GM18867 (cell line): ENCODE measurements around the gene SPDYE4.
"Not testable (repeated sequence)": the region's sequence is repeated elsewhere in the genome, so short reads cannot be mapped to it uniquely, and the experiment has no call there.

ENCODE experiments used
- ATAC-seq: cut with Tn5 transposase; IDR thresholded peaks from one replicate; pipeline ENCODE4 v1.9.1; 2021; ENCODE audit warnings: mild to moderate bottlenecking, moderate library complexity; ENCODE audit not compliant: unreplicated experiment

Gene SPDYE4, protein sequence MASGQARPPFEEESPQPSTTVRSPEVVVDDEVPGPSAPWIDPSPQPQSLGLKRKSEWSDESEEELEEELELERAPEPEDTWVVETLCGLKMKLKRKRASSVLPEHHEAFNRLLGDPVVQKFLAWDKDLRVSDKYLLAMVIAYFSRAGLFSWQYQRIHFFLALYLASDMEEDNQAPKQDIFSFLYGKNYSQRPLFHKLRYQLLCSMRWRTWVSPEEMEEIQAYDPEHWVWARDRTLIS

GRCh38 chr17:8758137-8758596 is at the start of gene SPDYE4:
SPDYE4 (minus strand) TSS chr17:8758546; CDS start chr17:8758382, 164 bp downstream.
- no peak for ATAC-seq

GRCh38 chr17:8806926-8807550 is 48.7 kb upstream of the SPDYE4 start:
- ATAC-seq, result peak; percentile 86

DNA sequence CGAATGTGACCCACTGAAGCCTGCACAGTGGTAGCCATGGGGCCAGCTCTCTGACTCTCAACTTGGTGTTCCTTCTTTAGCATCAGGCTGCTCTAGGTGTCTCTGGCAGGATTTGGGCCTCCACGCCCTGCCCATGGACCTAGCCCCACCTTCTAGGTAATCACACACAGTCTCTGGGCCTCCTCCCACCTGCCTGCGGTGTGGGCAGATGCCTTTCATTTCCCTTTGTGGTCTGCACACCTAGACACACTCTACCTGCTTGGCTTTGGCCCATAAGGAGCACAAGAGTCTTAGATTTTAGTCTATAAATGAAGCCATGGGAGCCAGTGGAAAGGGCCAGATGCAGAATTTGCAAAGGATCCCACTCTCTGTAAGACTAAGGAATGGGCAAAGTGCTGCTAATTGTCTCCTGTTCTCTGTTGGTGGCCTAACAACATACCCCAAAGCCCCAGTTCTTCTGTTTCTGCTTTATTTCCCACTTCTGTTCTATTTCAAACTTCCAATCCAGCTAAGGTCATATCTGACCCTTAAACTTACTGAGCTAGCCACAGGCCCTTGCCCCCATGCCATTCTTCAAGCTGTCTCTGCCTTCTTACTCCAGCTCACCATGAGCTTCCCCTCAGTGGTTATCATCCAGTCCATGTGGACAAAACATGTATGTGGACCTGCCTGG is 48.0 kb upstream of the SPDYE4 start:
- ATAC-seq, result no peak

GRCh38 chr17:8805396-8805795 is 47.0 kb upstream of the SPDYE4 start:
- not testable (repeated sequence) for ATAC-seq

DNA sequence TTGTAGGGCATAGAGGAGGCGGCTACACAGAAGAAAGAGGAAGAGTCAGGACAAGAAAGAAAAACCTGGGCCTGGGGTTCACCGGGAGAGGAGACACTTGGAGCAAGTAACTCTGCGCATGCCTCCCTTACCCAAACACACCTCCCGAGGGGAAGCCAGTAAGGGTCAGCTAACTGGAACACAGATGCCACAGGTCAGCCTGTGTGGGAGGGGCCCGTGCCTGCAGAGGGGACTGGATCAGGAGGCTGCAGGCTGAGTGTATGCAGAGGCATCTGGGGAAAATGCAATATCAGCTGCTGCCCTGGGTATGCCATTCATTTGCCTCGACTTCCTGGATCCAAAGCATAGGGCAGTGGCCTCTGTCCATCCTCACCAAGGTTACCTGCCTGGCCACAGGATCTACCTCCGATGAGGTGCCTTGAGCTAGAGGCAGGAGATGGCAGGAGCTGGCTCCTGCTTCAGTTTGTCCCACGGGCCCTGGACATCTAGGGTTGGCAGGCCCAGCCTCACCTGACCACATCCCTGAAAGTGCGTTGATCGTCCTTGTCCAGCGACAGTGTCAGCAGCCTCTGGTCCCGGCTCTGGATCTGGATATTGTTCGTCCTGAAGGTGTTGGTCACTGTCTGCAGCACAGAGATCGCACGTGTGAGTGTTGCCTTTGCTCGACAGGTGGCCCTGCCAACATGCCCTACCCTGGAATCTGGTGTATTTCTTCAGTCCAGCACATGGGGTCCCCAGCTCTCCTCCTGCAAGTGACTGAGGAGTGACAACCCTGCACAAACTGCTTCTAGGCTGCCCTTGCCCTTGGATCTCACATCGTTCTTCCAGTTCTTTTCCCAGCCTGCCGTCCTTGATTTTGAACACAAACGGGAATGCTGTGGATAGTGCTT is 45.4 kb upstream of the SPDYE4 start:
- no peak for ATAC-seq

DNA sequence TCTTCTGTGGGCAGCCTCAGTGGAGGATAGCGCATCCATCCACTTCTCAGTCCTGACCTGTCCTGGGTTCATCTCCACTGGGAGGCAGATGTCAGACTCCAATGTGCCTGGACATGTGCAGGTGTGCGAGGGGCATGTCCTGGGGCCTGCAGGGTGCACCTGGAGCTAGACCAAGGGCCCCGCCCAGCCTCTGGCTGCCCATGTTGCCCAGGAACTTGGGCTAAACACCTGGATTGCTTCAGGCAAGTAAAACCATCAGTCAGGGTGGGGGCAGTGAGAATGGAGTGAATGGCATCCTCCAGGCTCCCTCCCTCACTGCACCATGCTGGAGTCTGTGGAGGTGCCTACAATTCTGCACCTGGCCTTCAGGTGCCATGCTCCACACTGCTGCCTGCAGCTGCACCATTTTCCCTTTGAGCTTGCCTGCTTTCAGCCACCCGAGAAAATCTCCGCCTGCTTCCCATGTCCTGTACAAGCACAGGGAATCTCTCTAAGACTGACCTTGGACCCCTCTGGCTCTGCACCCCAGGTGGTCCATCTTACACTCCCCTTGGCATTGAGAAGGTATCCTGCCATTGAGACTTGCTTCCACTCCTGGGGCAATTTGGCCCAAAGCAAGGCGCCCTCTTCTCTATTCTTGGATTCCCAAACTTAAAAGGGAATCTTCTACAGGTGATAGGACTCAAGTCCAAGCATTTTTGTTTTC is 42.9 kb upstream of the SPDYE4 start:
- no peak for ATAC-seq

- ATAC-seq, result no peak
Observed at GRCh38 chr17:8800656-8801055, 42.3 kb upstream of the SPDYE4 start.

DNA sequence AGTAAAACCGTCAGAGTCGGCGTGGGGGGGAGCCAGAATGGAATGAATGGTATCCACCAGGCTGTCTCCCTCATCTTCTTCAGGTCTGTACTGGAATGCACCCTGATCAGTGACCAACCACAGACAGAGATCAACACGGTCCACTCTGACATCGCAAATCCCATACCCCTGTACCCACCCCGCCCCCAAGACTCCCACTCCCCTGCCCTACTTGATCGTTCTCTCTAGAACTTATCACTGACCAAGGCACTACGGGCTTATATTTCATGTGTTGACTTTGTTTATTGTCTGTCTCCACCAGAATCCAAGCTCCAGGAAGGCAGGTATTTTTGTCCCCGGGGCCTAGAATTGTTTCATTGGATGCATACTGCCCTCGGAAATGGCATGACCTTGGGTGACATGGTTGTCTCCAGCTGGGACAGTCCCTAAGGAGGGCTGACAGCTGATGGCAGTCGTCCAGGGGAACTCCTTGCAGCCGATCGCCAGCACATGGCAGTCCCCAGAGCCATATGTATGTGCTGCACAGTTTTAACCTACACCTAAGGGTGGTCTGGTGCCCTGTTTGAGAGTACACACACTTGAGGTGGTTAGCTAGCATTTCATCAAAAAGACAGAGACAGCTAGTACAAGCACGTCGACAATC is 41.3 kb upstream of the SPDYE4 start:
- ATAC-seq, result no peak

DNA sequence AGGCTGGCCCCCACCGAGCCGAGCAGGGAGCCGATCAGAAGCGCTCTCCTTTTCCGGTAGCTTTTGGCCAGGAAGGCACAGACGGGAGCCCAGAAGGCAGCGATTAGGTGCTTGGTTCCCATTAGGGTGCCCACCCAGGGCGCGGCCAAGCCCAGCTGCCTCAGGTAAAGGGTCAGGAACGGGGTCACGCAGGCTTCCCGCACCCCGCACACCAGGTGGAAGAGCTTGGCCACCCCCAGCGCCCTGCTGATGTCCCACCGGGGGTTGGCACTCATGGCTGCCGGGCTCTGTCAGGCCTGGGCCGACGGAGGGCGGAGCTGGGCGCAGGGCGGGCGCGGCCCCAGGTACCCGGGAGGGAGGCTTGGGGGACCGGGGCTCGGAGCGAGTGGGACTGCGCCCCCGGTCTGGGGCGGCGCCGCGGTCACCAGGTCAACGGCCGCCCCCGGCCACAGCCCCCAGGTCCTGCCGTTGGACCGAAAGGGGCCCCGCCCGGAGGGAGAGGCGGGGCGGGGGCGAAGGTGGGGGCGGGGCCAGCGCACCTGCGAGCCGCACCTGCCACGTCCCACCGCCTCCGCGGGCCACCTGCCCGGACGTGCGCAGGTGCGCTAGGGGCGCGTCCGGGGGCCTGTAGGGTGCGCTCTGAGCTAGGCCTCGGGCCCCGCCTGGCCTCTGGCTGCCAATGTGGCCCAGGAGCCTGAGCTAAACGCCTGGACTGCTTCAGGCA is 40.7 kb upstream of the SPDYE4 start, which contains the start of gene MFSD6L:
TSS of gene MFSD6L (minus strand) at position 520 of the 724 bp plus-strand sequence. CDS start at position 275, 245 bp downstream.
- no peak for ATAC-seq

GRCh38 chr17:8798176-8798845 is 40.0 kb upstream of the SPDYE4 start:
- no peak for ATAC-seq

- ATAC-seq, result no peak
Observed at GRCh38 chr17:8797621-8798175, 39.4 kb upstream of the SPDYE4 start.

GRCh38 chr17:8794636-8795035 is 36.3 kb upstream of the SPDYE4 start:
- ATAC-seq, result no peak

- ATAC-seq, result no peak
Observed at GRCh38 chr17:8793649-8794048, 35.3 kb upstream of the SPDYE4 start.

GRCh38 chr17:8792646-8793045 is 34.3 kb upstream of the SPDYE4 start:
- no peak for ATAC-seq

DNA sequence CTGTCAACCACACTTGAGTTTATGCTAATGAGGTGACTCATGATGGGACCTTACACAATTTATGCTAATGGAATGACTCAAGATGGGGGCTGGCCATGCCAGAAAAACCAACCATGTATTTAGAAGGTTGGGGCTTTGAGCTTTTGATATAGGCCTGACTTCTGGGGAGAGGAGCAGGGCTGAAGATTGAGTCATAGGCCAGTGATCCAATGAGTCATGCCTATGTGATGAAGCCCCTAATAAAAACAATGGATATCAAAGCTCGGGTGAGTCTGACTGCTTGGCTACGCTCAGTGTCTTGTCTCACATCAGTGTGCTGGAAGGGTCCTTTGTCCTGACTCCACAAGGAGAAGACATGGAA is 33.5 kb upstream of the SPDYE4 start:
- ATAC-seq, result no peak

DNA sequence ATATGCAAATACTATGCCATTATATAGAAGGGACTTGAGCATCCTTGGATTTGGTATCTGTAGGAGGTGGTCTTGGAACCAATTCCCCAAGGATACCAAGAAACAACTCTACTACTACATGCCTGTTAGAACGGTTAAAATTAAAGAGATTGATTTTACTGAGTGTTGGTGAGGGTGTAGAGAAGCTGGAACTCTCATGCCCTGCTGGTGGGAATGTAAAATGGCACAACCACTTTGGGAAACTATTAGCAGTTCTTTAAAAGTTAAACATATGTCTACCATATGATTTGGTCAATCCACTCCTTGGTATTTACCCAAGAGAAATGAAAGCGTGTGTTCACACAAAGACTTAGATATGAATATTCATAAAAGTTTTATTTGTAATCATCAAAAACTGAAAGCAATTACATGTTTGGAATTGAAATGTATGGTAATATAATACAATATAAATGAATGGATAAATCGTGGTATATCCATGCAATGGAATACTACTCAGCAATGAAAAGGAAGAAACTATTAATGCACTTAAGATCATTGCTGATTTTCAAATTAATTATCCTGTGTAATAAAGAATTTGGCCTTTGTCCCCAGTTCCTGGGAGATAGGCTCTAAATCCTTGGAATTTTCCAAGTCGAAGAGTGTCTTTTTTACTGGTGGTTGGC is 33.0 kb upstream of the SPDYE4 start:
- ATAC-seq, result no peak

GRCh38 chr17:8789743-8790142 is 31.4 kb upstream of the SPDYE4 start:
- ATAC-seq, result no peak

DNA sequence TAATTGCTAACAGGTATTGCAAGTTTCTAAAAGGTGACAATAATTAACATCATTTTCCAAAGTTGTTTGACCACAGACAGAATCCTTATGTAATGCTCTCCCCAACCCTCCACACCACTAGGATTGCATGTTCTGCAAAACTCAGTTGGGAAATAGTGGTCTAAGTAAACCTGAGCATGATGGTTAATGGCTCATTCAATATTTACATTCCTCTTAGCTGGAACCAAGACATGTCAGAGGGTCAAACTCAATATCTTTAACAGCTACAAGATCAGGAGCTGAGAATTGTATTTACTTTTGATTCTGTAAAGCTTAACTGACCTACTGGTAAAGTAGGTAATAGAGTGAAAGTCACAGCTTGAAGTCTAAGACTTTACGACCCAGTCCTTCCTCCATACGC is 30.7 kb upstream of the SPDYE4 start:
- ATAC-seq, result no peak
